HG03196 (cell line): ENCODE data around the gene COX6A2.

Source experiments
- ATAC-seq: cut with Tn5 transposase; IDR thresholded peaks from one replicate; pipeline ENCODE4 v1.9.1; 2021; ENCODE audit not compliant: unreplicated experiment

Gene COX6A2

GRCh38 chr16:31428279-31428597 lies at the start of gene COX6A2:
Gene COX6A2, minus strand, starts transcription at chr16:31428360. Its CDS starts 35 bp downstream, at chr16:31428325.
- ATAC-seq: no peak

- ATAC-seq: no peak
Observed at GRCh38 chr16:31477220-31478216, 49.4 kb upstream of the COX6A2 start.

GRCh38 chr16:31476303-31477219 lies 48.4 kb upstream of the COX6A2 start:
- no peak for ATAC-seq

- ATAC-seq: no peak
Observed at GRCh38 chr16:31475946-31476302, 47.8 kb upstream of the COX6A2 start.

GRCh38 chr16:31474773-31475738 lies 46.9 kb upstream of the COX6A2 start:
- no peak for ATAC-seq

- no peak for ATAC-seq
Observed at GRCh38 chr16:31474173-31474714, 46.1 kb upstream of the COX6A2 start.

- no peak for ATAC-seq
Observed at GRCh38 chr16:31473264-31473984, 45.3 kb upstream of the COX6A2 start.

- no peak for ATAC-seq
Observed at GRCh38 chr16:31472709-31473203, 44.6 kb upstream of the COX6A2 start.

- no peak for ATAC-seq
Observed at GRCh38 chr16:31471875-31472708, 43.9 kb upstream of the COX6A2 start, which contains the start of gene TGFB1I1. Gene TGFB1I1, plus strand, starts transcription at chr16:31472152. Its CDS starts 37 bp downstream, at chr16:31472189.

GRCh38 chr16:31471241-31471874 lies 43.2 kb upstream of the COX6A2 start:
- ATAC-seq: no peak

- no peak for ATAC-seq
Observed at GRCh38 chr16:31470615-31471014, 42.5 kb upstream of the COX6A2 start.

- no peak for ATAC-seq
Observed at GRCh38 chr16:31467858-31468257, 39.7 kb upstream of the COX6A2 start.

GRCh38 chr16:31467151-31467773 lies 39.1 kb upstream of the COX6A2 start:
- peak; percentile 63 for ATAC-seq

GRCh38 chr16:31466381-31466841 lies 38.3 kb upstream of the COX6A2 start:
- no peak for ATAC-seq

- ATAC-seq: no peak
Observed at GRCh38 chr16:31465788-31466370, 37.7 kb upstream of the COX6A2 start.

- no peak for ATAC-seq
Observed at GRCh38 chr16:31464781-31465260, 36.7 kb upstream of the COX6A2 start.

GRCh38 chr16:31464348-31464769 lies 36.2 kb upstream of the COX6A2 start:
- no peak for ATAC-seq
